ENCODE results near the gene GIMAP5.
A peak's percentile ranks its signal among the peaks of the same experiment; 100 is the strongest.
"Not testable (repeated sequence)": the region's sequence is repeated elsewhere in the genome, so short reads cannot be mapped to it uniquely, and the experiment has no call there.

The GIMAP5 gene

DNA sequence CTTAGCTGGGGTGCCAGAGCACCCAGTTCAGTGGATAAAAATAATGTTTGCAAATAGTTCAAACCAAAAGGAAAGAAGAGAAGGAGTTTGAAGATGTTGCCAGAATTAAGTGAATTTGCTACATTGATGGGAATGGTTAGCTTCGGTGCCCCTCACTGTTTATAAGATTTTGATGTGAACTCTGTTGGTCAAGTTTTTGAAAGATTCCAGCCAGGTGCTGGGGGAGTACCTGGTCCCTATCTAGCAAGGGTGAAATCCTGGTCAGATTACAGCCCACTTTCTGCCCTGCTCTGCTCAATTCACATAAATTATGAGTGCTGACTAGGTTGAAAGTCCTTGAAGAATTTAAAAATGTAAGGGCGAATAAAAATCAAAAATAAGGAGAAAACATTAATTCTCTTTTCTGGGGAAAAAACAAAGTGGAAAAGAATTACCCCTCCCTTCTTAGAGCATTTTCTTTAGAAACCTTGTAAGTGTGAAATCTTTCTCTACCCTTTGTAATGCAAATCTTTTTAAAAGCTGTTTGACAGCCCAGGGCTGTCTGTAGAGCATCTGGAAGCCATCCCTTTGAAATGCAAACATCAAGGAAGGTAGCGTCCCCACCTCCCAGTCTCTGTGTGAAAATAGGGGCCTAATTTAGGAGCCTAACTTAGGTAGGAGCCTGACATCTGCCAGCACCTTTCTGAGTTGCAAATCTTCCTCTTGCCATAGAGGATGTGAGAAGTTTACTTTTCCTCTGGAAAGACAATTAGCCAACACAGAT, 1.4 kb upstream of the GIMAP5 start:
- DNase-seq = no peak

DNA sequence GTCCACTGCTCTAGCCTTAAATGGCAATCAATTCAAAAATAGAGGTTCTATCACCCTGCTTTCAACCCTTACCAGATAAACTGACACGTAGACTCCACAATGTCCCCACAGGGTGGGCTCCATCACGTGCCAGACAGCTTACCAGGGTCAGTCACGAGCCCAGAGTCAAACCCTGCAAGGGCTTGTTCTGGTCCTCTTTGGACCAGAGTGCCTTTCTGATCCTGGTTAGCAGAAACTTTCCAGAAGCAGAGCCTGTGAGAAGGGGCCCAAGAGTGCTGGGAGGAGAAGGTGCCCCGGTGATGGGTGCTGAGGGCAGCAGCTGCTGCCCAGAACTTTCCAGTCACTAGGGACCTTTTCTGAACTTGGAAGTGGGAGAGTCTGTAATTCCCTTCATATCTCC, 354 bp upstream of the GIMAP5 start:
- DNase-seq = no peak

DNA sequence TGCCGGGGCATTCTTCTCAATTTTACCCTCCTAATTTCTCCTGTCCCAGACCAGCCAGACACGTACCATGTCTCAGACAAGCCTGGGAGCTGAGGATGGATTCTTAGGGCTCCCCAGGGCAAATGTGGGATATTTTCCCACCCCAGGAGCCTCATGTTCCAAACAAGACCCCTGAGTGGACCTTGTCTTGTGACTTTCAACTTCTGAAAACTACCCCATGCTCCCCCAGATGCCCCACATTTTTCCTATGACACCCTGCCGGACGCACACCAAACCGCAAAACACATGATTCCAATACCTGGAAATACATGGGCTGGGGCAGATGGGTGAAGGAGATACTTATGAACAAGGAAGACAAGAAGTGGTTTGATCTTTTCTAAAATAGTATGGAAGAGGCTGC, 874 bp downstream of the GIMAP5 start:
- no peak for DNase-seq

DNA sequence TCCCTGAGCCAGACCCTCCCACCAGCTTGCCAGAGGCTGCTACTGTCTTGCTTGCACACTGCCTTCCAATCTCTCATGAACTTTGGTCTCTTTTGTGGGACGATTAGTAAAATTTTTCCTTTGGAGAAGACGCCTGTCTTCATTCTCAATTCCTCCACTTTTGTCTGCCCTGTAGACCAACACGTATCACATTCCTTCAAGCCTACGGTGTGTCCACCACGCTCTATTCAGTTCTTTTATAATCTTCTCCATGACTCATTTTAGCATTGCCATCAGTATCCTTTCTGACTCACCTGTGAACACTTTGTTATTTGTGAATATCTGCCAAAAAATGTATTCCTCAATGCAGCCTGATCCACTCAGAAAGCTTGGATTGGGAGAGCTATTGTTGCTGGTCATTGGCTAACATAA, 1.4 kb downstream of the GIMAP5 start:
- no peak for DNase-seq

DNA sequence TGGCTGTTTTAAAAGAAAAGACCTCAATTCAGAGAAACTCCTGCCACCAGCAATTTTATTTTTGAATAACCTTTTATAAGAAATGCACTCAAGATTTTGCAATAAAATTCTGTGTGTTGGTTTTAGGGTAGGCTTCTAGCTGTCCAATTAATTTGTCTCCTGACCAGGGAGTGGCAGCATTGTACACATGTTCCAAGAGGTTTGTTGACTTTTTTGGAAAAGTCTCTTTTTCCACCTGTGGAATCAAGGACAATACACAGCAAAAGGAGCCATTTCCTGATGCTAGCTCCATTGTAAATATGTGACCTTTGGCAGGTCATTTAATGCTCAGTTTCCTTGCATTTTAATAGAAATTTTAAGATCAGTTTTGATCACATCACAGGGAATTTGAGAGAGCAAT, 1.8 kb downstream of the GIMAP5 start:
- no peak for DNase-seq

DNA sequence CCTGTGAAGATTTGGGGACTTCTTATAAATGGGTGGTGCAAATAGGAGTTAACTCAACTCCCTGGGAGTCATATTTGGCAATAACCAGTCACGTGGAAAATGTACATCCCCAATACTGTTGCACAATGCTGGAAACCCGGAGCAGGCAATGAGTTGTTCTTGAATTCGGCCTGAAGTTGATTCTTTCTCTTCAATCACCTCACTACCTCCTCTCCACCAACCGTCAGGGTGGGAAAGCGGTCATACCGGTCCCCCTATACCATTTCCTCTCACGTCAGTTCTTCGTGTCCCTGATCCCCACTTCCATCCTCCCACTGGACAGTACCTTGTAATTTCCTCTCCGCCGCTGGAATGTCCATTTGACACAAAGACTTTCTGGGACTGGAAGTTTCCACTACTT, 2.8 kb downstream of the GIMAP5 start:
- DNase-seq = no peak

DNA sequence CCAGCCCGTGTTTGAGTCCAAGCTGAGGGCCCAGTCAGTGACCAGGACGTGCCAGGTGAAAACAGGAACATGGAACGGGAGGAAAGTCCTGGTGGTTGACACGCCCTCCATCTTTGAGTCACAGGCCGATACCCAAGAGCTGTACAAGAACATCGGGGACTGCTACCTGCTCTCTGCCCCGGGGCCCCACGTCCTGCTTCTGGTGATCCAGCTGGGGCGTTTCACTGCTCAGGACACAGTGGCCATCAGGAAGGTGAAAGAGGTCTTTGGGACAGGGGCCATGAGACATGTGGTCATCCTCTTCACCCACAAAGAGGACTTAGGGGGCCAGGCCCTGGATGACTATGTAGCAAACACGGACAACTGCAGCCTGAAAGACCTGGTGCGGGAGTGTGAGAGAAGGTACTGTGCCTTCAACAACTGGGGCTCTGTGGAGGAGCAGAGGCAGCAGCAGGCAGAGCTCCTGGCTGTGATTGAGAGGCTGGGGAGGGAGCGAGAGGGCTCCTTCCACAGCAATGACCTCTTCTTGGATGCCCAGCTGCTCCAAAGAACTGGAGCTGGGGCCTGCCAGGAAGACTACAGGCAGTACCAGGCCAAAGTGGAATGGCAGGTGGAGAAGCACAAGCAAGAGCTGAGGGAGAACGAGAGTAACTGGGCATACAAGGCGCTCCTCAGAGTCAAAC, 5.2 kb downstream of the GIMAP5 start:
- no peak for DNase-seq

DNA sequence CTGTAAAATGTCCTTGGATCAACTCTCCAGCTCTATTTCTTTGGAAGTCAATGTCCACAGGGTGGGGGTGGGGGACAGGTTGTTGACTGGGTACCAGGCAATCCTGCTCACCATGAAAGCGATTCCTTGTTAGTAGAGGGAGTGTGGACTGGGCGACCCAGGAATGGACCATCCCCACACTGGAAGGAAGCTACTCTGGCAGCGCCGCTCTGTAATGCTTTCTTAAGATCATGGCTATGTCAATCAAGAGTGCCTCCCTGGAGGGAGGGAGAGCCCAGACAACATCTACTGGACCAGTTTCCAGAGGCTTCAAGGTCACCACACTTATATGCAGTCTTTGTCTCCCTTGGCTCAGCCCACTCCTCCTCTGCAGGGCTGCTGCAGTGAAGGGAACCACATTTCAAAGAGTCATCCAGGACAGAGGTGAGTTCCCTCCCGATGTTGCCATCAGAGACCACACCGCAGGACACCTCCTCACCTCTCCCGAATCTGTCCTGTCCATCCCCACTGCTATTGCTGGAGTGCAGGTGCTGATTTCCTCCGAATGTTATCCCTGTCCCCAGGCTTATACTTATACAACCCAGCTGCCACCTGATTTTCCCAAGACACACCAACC, 6.9 kb downstream of the GIMAP5 start:
- DNase-seq = no peak

DNA sequence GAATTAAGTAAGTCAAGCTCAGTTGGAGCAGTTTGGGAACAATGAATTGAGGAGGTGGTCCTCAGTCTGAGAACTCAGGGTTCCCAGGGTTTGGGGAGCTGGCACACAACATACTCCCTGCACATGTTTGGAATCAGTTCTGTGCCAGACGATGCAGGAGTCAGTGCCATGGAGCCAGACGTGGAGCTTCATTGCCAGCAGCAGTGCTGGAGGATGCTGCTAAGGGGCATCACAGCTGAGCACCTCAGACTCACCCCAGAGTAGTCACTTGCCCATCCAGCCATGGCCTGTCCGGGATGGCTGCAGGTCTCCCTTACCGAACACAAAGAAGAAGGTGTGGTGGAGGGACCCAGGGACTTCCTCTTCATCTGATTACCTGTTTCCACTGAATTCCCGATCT, 7.9 kb downstream of the GIMAP5 start:
- DNase-seq = no peak

DNA sequence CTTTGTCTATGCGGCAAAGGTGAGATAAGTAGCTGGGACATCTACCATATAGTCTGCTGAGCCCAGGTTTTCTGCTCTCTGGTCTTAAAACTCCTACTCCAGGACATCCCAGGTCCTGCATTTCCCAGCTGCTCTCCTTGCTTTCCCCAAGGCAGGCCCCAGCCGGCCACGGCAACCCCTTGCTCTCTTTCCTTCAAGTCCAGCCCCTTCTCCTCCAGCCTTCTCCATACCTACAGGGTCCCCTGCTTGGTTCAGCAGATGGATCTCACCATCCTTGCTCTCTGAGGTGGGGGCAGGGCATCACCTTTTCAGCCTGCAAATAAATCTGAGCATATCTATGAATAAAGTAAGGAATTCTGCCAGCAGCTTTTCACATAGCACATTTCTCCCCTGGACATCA, 8.7 kb downstream of the GIMAP5 start:
- no peak for DNase-seq

DNA sequence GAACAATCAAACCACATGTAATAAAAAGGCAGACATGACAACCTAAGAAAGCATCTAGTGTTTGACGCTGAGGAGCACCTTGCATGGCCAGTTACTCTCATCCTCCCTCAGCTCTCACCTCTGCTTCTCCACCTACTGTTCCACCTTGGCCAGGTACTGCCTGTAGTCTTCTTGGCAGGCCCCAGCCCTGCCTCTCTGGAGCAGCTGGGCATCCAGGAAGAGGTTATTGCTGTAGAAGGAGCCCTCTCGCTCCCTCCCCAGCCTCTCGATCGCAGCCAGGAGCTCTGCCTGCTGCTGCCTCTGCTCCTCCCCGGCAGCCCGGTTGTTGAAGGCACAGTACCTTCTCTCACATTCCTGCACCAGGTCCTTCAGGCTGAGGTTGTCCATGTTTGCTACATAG, 9.7 kb downstream of the GIMAP5 start:
- no peak for DNase-seq

DNA sequence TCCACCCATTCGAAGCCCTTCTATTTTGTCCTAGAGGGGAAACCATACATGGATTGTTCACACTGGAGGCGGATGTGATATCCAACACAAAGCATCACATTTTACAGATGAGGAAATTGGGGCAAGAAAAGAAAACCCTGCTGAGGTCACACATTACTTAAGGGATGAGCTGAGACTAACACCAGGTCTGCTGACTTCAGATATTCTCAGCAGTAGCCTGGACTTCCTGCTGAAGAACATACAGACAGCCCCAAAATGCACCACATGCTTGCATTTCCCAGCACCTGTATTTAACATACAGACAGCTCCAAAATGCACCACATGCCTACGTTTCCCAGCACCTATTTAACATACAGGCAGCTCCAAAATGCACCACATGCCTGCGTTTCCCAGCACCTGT, 11.2 kb downstream of the GIMAP5 start:
- no peak for DNase-seq

DNA sequence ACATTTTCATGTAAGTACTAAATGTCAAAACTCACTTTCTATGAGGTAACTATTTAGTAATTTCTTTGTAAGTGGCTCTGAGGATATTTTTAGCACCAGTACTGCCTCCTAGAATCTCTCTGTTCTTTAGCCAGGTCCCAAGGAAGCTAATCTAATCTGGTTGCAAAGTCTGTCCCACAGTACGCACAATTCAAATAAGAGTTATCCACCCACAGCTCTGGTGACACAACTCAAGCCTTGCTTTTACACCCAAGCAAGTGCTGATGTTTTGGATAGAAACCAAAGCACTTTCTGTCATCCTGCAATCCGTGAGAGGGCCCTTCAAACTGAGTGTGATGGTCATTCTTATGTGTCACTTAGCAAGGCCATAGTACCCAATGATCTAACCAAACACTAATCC, 14.5 kb downstream of the GIMAP5 start:
- no peak for DNase-seq

DNA sequence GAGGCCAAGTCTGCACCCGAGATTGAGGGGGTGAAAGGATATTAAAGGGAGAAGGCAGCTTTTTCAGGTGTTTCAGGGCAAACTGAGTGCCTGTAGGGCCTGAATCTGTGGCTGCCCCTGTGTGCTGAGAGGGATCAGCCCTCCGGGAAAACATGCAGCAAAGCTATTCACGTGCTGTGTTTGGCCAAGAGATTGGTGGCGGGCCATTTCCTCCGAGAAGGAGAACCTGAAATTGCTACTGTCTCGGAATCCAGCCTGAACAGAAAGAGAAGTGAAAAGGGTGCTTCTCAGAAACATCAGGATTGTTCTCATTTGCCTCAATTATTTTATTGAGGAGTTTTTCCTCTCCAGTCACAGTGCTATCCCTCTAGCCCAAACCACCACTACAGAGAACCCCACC, 16.0 kb downstream of the GIMAP5 start:
- DNase-seq = no peak

DNA sequence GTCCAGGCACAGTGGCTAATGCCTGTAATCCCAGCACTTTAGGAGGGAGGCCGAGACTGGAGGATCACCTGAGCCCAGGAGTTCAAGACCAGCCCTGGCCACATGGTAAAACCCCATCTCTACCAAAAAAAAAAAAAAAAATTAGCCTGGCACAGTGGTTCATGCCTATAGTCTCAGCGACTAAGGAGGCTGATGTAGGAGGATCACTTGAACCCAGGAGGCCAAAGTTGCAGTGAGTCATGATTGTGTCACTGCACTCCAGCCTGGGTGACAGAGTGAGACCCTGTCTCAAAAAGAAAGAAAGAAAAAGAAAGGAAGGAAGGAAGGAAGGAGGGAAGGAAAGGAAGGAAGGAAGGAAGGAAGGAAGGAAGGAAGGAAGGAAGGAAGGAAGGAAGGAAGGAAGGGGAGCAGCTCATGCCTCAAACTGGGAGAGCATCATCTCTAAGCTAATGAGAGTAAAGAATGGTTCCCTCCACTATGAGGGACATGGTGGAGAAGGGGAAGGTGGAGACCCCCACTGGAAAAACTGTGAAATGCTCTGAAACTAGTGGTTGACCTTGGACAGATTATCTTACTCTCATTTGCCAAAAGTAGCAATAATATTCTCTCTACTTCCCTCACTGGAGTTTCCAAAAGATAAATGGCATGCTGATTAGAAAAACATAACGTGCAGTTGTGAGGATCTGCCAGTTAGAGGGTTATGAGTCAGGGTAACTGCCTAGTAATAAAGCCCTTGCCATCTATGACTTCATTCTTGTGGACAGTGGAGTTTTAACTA, 16.8 kb downstream of the GIMAP5 start:
- peak; percentile 9 for DNase-seq

DNA sequence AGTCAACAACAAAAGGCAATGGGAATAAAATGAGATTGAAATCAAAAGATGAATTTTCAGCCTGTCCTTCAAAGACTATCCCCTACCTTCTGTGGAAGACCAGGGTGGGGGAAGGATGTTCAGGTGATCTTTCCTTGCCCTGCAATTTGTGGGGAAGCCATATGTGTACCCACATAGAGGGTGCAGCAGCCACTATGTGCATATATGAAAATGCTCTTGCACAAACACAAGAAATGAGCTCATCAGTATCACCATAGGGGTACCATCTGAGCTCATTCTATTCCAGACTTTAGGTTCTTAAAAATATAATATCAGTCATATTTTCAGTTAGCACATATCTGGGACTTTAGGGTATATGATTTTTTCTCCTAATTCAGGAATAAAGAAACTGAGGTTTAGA, 17.7 kb downstream of the GIMAP5 start:
- no peak for DNase-seq

DNA sequence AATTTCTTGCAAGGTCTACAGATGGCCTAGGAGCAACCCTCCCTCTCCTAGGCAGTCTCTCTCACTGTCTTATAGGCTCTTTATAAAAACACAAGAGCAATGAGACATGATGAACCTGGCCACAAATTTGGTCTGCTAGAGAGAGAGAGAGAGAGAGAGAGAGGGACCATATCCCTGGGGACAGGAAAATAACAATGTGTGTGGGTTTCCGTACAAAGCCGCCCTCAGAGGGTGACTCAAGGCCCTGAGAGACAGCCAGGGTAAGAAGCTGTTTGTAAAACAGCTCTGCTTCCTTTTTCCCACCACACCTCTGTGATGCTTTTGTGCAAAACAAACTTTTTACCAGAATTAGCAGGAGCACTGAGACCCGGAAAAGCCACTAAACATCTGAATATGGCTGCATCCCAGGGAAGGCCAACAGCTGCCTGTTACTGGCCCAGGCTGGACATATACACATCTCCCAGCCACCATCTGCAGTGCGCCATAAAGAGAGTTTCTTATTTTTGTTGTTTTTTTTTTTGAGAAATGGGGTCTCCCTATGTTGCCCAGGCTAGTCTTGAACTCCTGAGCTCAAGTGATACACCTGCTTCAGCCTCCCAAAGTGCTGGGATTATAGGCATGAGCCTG, 18.4 kb downstream of the GIMAP5 start:
- DNase-seq = no peak

DNA sequence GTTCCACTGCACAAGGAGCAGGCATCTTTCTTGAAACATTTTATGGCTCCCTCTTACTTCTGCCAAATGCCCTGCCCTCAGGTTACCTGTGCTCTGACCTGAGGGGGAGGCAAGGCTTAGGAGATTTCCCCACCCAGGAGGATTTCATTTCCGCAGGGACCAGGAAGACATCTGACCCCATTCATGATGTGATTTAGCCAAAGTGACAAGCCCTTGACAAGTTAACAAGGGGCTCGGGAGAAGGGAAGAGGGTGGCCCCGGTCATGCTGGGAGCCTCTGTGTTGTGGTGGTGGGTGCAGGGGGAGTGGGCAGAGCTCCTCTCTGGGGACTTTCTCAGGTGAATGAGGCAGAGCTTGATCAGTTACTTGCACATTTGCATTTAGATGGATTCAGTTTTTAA, 18.9 kb downstream of the GIMAP5 start:
- DNase-seq = no peak

DNA sequence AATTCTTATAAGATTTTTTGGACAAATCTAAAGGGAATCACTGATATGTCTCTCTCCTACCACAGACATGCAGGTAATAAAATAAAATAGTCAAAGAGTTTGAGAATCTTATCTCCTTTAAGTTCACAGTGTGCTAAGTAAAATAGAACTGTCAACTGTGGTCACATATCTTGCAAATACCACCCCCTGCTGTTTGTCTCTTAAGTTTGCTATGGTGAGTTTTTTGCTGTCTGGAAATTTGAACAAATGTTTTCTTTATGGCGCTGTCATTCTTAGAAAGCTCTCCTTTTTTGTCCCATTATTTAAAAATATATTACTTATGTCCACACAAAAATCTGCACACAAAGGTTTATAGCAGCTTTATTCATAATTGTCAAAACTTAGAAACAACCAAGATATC, 19.6 kb downstream of the GIMAP5 start:
- peak; percentile 20 for DNase-seq

DNA sequence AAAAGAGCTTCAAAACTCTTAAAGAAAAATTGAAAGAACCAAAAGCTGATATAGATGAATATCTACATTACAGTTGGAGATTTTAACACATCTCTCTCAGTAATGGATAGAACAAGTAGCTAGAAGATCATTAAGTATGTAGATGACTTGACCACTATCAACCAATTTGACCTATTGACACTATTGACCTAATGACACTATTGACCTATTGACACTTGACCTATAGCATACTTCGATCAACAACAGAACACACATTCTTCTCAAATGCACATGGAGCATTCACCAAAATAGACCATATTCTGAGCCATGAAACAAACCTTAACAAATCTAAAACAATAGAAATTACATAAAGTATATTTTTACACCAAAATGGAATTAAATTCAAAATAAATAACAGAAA, 22.3 kb downstream of the GIMAP5 start:
- DNase-seq = no peak

DNA sequence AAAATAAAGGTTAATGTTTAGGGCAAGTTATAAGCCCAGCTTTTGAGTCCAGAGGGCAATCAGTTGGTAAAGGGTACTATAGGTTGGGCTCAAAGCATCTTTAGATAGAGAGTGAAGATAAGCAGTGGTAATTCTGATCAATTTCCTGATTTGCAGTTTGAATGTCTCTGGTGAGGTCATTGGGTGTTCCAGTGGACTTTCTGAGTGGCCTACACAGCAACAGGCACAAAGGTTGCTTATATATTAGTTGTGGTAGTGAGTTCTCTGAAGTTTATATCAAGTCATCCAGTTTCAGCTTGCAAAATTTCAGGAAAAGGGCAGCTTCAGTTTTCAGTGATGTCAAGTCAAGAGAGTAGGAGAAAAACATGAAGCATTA, 29.1 kb downstream of the GIMAP5 start:
- no peak for DNase-seq

DNA sequence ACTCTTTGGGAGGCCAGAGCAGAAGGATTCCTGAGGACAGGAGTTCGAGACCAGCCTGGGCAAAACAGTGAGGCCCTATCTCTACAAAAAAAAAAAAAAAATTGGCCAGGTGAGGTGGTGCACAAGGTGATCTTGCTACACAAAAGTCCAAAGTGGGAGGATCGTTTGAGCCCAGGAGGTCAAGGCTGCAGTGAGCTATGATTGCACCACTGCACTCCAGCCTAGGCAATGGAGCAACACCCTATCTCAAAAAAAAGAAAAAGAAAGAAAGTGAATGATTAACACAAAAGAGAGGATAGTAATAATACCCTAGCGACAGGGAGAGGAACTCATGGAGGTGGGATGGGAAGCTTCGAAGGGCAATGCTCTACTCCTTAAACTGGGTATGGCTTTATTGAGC, 32.5 kb downstream of the GIMAP5 start:
- DNase-seq = no peak

DNA sequence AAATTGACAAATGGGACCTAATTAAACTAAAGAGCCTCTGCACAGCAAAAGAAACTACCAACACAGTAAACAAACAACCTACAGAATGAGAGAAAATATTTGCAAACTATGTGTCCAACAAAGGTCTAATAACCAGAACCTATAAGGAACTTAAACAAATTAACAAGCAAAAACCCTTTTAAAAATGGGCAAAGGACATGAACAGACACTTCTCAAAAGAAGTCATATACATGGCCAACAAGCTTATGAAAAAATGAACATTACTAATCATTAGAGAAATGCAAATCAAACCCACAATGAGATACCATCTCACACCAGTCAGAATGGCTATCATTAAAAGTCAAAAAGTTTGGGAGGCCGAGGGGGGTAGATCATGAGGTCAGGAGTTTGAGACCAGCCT, 36.9 kb downstream of the GIMAP5 start:
- DNase-seq = not testable (repeated sequence)
